Activated CD8-positive, alpha-beta memory T cell treated with anti-CD3 and anti-CD28 coated beads, Interleukin-2, amount 50 U/mL, for 1 hour (primary cell): ENCODE results near the gene HSPB9.
"Not testable (repeated sequence)": the region's sequence is repeated elsewhere in the genome, so short reads cannot be mapped to it uniquely, and the experiment has no call there.

ENCODE experiments used
- DNase-seq: peaks from one replicate; pipeline ENCODE4 v3.0.0-alpha.2; 2020; ENCODE audit errors: extremely low read depth

The HSPB9 gene

DNA sequence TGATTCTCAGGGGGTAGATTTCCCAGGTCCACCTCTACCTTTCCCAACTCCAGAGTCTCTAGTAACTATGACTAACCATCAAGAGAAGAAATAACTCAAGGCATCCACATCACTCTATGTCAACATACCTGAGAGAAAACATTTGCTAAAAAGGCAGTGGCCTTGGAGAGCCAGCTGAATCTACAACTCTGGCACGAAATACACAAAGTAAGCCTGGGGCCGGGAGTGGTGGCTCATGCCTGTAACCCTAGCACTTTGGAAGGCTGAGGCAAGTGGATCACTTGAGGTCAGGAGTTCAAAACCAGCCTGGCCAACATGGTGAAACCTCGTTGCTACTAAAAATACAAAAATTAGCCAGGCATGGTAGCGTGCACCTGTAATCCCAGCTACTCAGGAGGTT is 20.5 kb downstream of the HSPB9 start:
- DNase-seq, result not testable (repeated sequence)

DNA sequence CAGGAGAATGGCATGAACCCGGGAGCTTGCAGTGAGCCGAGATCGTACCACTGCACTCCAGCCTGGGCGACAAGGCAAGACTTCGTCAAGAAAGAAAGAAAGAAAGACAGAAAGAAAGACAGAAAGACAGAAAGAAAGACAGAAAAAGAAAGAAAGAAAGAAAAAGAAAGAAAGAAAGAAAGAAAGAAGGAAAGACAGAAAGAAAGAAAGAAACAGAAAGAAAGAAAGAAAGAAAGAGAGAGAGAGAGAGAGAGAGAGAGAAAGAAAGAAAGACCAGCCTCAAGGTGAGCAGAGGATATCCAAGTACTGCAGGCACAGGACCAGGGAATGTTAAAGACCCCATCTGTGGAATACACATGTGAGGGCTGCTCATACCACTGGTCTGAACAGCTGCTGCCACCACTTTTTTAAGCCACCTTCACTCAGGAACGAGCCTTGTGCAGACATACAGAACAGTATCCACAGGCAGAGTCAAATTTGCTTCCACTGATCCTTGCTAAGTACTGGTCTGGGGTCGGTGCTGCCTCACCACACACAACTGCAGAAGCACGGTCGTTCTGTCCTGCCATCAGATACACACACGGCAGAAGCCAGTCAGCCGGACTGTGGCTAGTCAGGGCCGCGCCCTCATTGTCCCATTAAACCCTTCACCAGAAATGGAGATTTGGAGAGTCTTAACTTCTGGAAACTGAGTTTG is 24.5 kb downstream of the HSPB9 start:
- no peak for DNase-seq

DNA sequence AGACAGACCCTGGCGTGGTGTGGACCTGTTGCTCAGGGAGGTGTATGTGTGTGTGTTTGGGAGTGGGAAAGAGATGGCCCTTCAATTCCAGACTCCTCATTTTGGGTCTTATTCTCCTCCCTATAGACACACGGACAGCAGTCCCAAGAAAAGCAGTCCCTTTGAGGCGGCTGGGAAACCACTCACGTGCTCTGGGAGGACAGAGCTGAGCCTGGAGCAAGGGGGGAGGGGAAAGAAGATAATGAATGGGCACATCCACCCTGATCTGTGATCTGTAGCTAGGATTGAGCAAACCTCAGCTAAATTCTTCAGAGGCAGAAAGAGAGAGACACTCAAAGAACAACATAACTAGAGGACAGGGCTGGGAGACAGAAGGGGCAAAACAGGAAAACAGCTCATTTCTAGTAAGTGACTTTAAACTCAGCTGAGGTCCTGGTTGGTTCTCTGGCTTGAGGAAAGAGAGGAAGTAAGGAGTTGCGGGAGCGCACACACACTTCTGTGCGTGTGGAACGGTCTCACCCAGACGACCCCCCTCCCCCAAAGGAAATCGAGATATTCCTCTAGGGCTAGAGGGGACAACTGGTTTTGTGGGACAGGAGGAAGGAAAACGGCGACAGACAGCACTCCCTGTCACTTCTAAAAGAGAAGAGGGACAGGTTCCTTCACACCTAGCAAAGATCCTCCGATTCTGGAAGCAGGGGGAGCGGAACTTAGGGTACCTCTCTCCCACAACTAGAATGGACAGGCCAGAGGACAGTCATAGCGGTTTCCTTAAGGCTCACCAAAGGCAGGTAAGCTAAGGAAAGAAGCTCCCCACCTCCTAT is 31.5 kb downstream of the HSPB9 start:
- no peak for DNase-seq

DNA sequence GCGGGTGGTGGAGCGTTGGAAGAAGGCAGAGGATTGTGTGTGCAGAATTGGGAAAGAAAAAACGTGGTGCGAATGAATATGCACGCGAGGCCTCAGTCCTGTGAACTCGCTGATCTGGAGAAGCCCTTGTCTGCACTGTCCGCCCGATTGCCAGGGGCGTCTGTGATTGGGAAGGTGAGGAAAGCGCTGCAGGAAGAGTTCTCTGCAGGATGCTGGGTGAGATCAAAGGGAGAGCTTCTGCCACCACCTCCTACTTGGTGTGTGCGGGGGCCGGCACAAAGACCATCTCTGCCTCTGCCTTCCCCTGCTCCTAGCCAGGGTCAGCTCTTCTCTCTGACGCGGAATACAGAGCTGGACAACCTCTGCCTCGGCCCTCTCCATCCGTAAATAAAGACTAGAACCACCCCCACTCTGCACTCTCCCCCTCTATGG is 33.0 kb downstream of the HSPB9 start:
- no peak for DNase-seq

DNA sequence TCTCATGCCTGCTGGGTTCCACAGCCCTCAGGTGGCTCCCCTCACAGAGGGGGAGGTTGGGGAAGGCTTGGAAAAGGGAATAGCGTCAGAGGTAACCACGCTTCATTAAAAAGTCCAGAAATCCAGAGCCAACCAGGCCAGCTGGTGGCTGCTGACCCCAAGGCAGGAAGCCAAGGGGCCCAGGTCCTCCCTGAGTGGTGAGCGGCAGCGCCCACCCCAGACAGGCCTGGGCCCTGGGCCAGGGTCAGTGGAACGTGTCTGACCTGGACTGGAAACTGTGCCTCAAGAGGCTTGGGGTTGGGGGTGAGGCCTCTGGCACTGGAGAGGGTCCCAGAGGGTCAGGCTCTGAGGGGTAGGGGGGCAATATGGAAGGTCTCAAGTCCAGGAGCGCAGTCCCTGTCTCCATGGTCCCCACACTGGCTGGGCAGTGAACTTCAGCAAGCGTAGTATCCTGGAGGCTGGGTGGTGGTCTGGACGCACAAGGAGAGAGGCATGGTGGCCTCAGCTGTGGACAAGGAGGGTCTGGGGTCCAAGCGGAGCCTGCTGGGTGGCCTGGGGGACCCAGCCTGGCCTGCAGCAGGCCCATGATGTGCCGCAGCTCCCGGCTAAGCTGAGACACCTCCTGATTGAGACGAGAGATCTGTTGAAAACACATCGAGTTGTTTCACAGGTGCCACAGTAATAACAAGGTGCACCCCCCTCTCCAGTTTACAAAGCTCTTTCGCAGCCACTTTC is 37.4 kb downstream of the HSPB9 start:
- no peak for DNase-seq

DNA sequence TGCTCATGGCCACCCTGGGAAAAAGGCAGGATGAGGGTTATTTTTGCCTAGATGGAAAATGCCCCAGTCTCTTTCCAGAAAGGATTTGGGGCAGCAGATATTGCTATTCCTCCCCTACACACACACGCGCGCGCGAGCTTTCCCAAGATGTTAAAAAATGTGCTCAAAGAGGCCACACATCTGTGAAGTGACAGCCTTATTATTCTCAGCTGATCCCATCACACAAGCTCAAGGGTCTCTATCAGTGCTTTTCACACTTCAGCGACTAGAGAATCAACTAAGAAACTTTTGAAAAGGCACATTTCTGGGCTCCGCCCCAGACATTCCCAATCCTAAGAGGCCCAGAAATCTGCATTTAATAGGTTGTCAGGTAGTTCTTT is 37.9 kb downstream of the HSPB9 start:
- DNase-seq, result no peak

DNA sequence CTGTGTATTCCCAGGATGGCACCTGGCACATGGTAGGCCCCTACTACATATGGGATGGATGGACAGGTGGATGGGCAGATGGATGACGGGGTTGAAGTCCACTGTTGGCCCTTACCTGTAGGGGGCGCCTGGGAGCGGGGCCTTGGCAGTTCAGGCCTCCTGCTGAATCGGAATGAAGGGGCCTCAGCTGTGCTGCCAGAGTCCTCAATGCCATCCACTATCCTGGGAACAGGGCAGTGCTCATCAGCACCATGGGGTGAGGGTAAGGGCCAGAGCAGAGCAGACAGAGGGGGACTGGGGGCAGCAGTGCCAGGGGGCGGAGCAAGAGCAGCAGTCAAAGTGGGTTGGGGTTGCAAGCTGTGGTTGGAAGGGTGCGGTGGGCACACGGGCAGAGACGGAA is 40.5 kb downstream of the HSPB9 start:
- no peak for DNase-seq

DNA sequence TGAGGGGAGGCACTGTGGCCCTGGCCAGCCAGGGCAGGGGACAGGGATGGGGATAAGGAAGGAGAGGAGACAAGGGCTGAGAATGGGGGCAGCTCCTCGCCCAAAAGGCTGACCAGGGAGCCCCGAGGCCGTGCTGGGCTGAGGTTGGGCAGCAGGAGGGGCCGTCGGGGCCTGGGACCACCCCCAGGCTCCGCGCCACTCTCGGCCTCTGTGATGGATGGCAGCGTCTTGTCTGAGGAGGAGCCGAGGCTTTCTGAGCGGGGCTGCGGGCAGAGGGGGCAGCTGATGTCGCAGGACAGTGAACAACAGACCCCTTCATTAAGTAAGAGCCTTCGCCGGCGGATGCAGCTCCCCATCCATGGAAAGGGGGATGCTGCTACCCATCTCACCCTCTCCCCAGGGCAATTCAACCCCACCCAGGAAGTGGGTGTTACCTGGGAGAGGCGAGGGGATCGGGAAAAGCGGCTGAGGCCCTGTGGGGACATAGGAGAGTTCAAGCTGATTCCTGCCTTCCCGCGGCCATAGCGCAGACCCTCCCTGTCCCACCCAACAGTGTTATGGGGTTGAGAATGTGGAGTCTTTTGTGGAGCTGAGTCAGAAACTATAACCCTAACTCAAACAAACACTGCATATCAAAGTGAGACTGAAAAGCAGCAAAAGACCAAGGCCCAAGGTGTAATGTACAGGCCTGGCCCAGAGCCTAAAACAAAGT is 41.2 kb downstream of the HSPB9 start:
- no peak for DNase-seq

DNA sequence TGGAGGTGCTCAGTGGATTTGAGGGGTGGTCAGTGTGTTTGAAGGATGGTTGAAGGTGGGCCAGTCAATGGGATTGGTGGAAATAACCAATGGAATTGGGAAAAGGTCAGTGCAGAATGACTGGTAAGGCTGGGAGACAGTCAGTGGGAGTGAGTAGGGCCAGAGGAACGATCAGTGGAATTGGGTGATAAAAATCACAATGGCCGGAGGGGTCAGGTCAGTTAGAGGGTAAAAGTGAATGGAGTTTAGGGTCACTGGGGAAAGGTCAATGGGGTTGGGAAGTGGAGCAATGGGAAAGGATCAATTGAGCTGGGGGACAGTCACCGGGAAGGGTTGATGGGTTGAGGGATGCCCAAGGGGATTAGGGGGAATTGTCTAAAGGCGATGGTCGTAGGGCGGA is 43.1 kb downstream of the HSPB9 start:
- no peak for DNase-seq

DNA sequence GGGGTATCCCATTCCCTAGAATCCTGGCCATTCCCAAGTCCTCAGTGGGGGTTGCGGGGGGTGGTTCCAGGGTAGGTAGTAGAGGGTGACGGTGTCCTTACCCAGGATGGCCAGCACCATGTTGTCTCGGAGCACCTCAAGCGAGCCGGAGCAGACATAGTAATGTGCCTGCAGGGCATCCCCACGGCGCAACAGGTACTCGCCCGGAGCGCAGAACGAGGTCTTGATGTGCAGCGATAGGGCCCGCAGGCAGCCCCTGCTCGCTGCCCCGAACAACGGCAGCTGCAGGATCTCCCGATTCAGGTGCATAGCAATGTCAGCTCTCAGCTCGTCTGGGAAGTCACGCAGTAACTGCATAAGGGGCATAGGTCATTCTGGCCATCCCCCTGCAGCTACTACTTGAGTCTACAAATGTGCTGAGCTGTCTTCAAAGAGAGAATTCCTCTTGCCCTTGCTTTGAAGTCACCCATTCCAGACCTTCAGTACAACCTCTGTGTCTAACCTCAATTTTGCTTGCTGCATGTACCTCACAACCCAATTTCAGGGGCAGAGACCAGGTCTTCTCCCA is 43.7 kb downstream of the HSPB9 start:
- no peak for DNase-seq

DNA sequence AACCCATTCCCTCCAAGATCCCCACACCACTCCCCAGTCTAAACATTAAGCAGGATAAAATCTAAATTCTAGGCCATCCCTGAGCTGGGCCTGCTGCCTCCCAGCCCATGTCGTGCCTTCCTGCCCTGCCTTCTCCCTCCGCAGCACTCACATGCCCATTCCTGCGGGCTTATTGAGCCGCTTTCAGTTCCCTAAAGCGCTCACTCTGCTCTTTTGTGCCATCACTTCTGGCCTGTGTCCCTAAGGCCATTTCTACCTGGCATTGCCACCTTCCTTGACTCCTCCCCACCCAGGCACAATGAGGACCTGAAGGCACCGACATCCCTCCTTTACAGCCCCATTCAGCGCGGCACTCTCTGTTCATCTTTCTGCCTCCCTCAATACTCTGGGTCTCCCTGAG is 45.2 kb downstream of the HSPB9 start:
- DNase-seq, result no peak

DNA sequence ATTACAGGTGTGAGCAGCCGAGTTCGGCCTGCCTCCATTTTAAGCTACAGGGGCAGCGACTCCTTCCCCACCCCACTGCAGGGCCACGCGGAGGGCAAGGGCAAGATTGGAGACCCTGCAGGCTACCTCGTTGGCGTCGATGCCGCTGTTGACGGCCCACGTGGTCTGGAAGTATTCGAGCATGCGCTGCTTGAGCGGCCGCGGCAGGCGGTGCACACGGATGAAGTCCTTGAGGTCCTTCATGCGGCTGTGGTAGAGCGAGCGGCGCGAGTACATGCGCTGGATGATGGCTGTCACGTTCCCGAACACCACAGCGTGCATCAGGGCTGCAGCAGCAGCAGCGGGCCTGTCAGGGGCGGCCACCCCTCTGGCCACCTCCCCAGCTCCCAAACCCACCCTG is 46.7 kb downstream of the HSPB9 start:
- DNase-seq, result no peak

DNA sequence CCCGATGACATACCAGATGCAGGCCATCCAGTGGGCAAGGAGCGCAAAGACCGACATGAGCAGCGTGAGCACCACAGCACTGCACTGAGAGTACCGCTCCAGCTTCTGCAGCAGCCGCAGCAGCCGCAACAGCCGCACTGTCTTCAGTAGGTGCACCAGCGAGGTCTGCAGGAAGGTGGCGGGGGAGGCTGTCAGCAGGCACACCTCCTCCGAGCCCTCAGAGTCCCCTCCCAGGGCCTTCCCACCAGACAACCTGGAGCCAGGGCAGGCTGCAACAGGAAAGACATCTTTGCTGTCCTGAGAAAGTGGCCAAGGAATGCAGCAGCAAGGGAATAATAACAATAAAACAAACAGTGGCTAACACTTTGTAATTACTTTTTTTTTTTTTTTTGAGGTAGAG is 49.2 kb downstream of the HSPB9 start:
- DNase-seq, result no peak
